Measurements from ENCODE around the gene CCNG2.
"Not testable (repeated sequence)": the region's sequence is repeated elsewhere in the genome, so short reads cannot be mapped to it uniquely, and the experiment has no call there.

The CCNG2 gene

GRCh38 chr4:77156912-77157858 is at the start of gene CCNG2:
Gene CCNG2, plus strand, starts transcription at chr4:77157207. Its CDS starts 1,326 bp downstream, at chr4:77158533.
- DNase-seq (ENCODE audit: low spot score), result peak; percentile 73

- no peak for DNase-seq (ENCODE audit: low spot score)
These were observed 46.3 kb upstream of the CCNG2 start for GRCh38 chr4:77110730-77111129.

- no peak for DNase-seq (ENCODE audit: low spot score)
These were observed 43.9 kb upstream of the CCNG2 start for GRCh38 chr4:77113069-77113468.

GRCh38 chr4:77117721-77118120 is 39.3 kb upstream of the CCNG2 start:
- DNase-seq (ENCODE audit: low spot score), result no peak

- no peak for DNase-seq (ENCODE audit: low spot score)
These were observed 36.0 kb upstream of the CCNG2 start for GRCh38 chr4:77120886-77121508.

- no peak for DNase-seq (ENCODE audit: low spot score)
These were observed 35.2 kb upstream of the CCNG2 start for GRCh38 chr4:77121736-77122240.

GRCh38 chr4:77122656-77123055 is 34.4 kb upstream of the CCNG2 start:
- DNase-seq (ENCODE audit: low spot score), result no peak

GRCh38 chr4:77123411-77123810 is 33.6 kb upstream of the CCNG2 start:
- no peak for DNase-seq (ENCODE audit: low spot score)

GRCh38 chr4:77124576-77124975 is 32.4 kb upstream of the CCNG2 start:
- no peak for DNase-seq (ENCODE audit: low spot score)

- no peak for DNase-seq (ENCODE audit: low spot score)
These were observed 31.0 kb upstream of the CCNG2 start for GRCh38 chr4:77125961-77126360.

GRCh38 chr4:77126809-77127208 is 30.2 kb upstream of the CCNG2 start:
- DNase-seq (ENCODE audit: low spot score), result no peak

- DNase-seq (ENCODE audit: low spot score), result no peak
These were observed 29.8 kb upstream of the CCNG2 start for GRCh38 chr4:77127215-77127614.

- no peak for DNase-seq (ENCODE audit: low spot score)
These were observed 29.0 kb upstream of the CCNG2 start for GRCh38 chr4:77127837-77128621.

GRCh38 chr4:77132652-77133312 is 24.2 kb upstream of the CCNG2 start:
- no peak for DNase-seq (ENCODE audit: low spot score)

GRCh38 chr4:77137448-77137847 is 19.6 kb upstream of the CCNG2 start:
- not testable (repeated sequence) for DNase-seq (ENCODE audit: low spot score)

GRCh38 chr4:77141964-77142645 is 14.9 kb upstream of the CCNG2 start:
- DNase-seq (ENCODE audit: low spot score), result no peak

GRCh38 chr4:77142646-77143028 is 14.4 kb upstream of the CCNG2 start:
- no peak for DNase-seq (ENCODE audit: low spot score)

- no peak for DNase-seq (ENCODE audit: low spot score)
These were observed 13.9 kb upstream of the CCNG2 start for GRCh38 chr4:77143091-77143490.

- DNase-seq (ENCODE audit: low spot score), result no peak
These were observed 11.2 kb upstream of the CCNG2 start for GRCh38 chr4:77145842-77146185.

- no peak for DNase-seq (ENCODE audit: low spot score)
These were observed 10.6 kb upstream of the CCNG2 start for GRCh38 chr4:77146186-77147078.
